Astrocyte of the spinal cord (primary cell): Measurements from ENCODE around the gene GPD1L.
"Not testable (repeated sequence)": the region's sequence is repeated elsewhere in the genome, so short reads cannot be mapped to it uniquely, and the experiment has no call there.

Experiments
- DNase-seq: peaks from one replicate; pipeline ENCODE4 v3.0.0; 2011; ENCODE audit warnings: low read depth, low spot score
- H3K4me3 ChIP-seq: 2 replicates; pipeline ENCODE4 v1.5.1; 2011; ENCODE audit warnings: low read depth, mild to moderate bottlenecking, low read length, moderate library complexity
- in situ Hi-C: cut with HindIII; loops from 2 replicates; pipeline ENCODE4 v1.10.0; 2017; ENCODE audit warnings: low sequenced_read_pairs
- TF ChIP-seq, protein P1 (sequence below): IDR thresholded peaks from 2 replicates; pipeline ENCODE4 v1.5.1; 2012; ENCODE audit warnings: low read depth, mild to moderate bottlenecking, low read length, inconsistent platforms

The GPD1L gene

DNA sequence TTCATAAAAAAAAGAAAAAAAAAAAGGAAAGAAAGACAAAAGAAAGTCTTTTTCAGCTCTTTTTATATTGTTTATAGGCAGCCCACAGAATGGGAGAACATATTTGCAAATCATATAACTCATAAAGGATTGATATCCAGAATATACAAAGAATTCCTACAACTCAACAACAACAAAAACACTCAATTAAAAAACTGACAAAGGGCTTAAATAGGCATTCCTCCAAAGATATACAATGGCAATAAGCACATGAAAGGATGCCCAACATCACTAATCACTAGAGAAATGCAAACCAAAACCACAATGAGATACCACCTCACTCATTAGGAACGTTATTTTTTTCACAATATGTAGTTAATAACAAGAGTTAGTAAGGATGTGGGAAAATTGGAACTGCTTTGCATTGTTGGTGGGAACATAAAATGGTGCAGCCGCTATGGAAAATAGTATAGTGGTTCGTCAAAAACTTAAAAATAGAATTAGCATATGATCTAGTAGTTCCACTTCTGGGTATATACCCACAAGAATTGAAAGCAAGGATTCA lies 77.8 kb downstream of the GPD1L start:
- H3K4me3 ChIP-seq, result no peak overlapping the region
- DNase-seq, result no peak
- TF ChIP-seq, protein P1, sequence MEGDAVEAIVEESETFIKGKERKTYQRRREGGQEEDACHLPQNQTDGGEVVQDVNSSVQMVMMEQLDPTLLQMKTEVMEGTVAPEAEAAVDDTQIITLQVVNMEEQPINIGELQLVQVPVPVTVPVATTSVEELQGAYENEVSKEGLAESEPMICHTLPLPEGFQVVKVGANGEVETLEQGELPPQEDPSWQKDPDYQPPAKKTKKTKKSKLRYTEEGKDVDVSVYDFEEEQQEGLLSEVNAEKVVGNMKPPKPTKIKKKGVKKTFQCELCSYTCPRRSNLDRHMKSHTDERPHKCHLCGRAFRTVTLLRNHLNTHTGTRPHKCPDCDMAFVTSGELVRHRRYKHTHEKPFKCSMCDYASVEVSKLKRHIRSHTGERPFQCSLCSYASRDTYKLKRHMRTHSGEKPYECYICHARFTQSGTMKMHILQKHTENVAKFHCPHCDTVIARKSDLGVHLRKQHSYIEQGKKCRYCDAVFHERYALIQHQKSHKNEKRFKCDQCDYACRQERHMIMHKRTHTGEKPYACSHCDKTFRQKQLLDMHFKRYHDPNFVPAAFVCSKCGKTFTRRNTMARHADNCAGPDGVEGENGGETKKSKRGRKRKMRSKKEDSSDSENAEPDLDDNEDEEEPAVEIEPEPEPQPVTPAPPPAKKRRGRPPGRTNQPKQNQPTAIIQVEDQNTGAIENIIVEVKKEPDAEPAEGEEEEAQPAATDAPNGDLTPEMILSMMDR, result no peak
- in situ Hi-C loops, result no loop called here

DNA sequence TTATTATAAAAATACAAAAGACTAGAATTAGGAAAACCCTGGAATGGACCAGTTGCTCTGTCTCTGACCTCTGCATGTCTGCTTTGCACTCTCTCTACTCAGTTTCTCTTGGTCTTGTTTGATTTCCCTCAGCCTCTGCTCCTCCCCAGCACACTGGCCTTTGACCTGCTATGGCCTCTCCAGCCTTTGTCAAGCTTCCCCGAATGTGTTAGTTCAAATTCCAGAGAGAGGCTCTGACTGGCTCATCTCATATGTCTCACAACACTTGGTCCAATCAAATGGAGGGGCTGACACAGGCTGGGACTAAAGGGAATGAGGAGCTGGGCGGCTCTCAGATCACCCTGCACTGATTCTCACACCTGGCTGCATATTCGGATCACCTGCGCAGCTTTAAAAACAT lies 79.7 kb downstream of the GPD1L start:
- no peak for DNase-seq
- no peak overlapping the region for H3K4me3 ChIP-seq
- TF ChIP-seq, protein P1, result no peak
- in situ Hi-C loops, result no loop called here

DNA sequence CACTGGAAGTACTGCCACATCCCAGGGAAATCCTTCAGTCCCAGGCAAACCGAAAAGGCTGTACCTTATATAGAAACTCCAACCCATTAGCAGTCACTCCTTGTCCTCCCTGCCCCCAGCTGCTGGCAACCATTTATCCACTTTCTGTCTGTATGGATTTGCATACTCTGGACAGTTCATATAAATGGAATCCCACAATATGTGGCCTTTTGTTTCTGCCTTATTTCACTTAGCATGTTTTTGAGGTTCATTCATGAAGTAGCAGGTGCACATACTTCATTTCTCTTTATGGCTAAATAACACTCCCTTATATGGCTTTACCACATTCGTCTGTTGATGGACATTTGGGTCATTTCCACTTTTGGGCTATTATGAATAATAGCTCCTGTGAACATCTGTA lies 80.5 kb downstream of the GPD1L start:
- no peak overlapping the region for H3K4me3 ChIP-seq
- DNase-seq, result no peak
- TF ChIP-seq, protein P1, result no peak
- in situ Hi-C loops, result no loop called here

DNA sequence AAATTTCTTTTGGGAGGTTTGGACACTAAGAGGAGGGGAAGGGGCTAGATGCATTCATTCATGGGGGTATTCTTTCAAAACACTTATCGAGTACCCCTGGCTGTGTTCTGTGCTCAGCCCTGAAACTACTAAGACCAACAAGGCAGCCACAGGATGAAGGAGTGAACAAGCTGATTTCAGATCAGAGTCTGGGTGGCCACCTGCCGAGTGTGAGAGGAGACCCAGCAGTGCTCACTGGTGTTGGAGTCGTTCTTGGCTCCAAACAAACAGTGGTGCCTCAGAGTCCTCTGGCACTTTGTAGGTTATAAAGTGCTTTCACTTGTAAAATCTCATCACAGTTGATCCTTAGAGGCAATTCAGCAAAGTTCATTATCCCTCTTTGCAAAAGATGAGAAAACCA lies 83.3 kb downstream of the GPD1L start:
- no peak overlapping the region for H3K4me3 ChIP-seq
- TF ChIP-seq, protein P1, result no peak
- no peak for DNase-seq
- in situ Hi-C loops, result no loop called here

DNA sequence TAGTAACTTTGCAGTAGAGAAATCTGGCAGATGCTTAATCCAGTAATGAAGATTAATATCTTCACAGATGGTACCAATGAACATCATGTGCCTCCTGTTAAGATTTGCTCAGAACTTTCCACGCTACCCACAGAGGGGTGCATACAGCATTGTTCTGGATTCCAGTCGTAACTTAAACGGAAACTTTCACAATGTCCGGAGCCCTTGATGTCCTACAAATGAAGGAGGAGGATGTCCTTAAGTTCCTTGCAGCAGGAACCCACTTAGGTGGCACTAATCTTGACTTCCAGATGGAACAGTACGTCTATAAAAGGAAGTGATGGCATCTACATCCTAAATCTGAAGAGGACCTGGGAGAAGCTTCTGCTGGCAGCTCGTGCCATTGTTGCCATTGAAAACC lies 84.1 kb downstream of the GPD1L start:
- in situ Hi-C loops, H3K4me3 ChIP-seq, DNase-seq: not testable (repeated sequence)

DNA sequence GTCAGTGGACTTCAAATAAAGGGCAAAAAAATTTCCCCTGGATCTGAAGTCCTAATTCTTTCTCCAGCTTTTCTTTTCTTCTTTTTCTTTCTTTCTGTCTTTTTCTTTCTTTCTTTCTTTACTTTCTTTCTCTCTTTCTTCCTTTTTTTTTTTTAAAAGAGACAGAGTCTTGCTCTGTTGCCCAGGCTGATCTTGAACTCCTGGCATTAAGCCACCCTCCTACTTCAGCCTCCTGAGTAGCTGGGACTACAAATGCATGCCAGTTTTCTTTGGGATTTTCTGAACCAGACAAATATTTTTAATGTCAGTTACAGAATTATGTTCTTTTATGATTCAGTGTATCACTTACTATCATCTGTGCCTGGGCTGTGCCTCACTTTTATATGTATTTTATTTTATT lies 86.7 kb downstream of the GPD1L start:
- no peak overlapping the region for H3K4me3 ChIP-seq
- in situ Hi-C loops, result no loop called here
- DNase-seq, result no peak
- TF ChIP-seq, protein P1, result no peak

DNA sequence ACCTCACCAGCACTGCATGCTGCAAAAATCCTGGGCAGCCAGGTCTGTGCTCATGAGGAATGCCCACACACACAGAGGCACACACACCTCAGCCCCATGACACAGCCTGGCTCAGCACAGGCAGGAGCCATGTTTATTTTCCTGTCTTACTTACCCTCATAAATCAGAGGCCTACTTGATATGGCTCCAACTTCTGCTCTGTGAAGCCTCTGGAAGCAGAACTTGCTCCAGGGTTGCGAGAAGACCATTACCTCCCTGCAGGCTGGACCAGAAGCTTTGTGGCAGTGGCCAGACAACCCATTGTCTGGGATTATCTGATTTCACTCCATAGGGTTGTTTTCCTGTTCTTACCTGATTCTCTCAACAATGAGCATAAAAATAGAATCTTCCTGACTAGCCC lies 88.2 kb downstream of the GPD1L start:
- in situ Hi-C loops, result no loop called here
- H3K4me3 ChIP-seq, result no peak overlapping the region
- DNase-seq, result no peak
- TF ChIP-seq, protein P1, result no peak
